Measurements from ENCODE around the gene CACNB2.

CACNB2 gene

GRCh38 chr10:18400906-18401245 is 260.7 kb downstream of the CACNB2 start:
- H3F3A ChIP-seq (ENCODE audit: control insufficient read depth, insufficient read depth): no peaks in the 10 kb centered on the region
- H3K79me2 ChIP-seq (ENCODE audit: control insufficient read depth, low read length): no peaks in the 10 kb centered on the region
- H3K4me2 ChIP-seq (ENCODE audit: low read length): no peak overlapping the region
- no peak overlapping the region for H3K4me3 ChIP-seq (ENCODE audit: low read length)
- H3K9me2 ChIP-seq (replicated peaks; ENCODE audit: control insufficient read depth, low read length): no peaks in the 10 kb centered on the region
- no peaks in the 10 kb centered on the region for H3K9me3 ChIP-seq (ENCODE audit: control insufficient read depth, insufficient read depth, low read length)
- no peaks in the 10 kb centered on the region for H3K36me3 ChIP-seq (ENCODE audit: control insufficient read depth, low read length)
- no peak overlapping the region for H3K27ac ChIP-seq (ENCODE audit: low read depth, low read length)
- no peak for TF ChIP-seq CTCF (IDR thresholded peaks at IDR 0.05; ENCODE audit: low read depth, low read length, poor library complexity, severe bottlenecking)
- no peak for TF ChIP-seq EZH2phosphoT487 (IDR thresholded peaks at IDR 0.05; ENCODE audit: borderline replicate concordance, low read length)
- H3K27me3 ChIP-seq (ENCODE audit: control insufficient read depth, low read length): peaks cover 7% of the 10 kb centered on the region; the same call in 1 of the 2 replicates
- H4K20me1 ChIP-seq (ENCODE audit: control insufficient read depth, insufficient read depth, low read depth, low read length): no peaks in the 10 kb centered on the region
- H3K4me1 ChIP-seq (ENCODE audit: control insufficient read depth, low read length): no peaks in the 10 kb centered on the region

DNA sequence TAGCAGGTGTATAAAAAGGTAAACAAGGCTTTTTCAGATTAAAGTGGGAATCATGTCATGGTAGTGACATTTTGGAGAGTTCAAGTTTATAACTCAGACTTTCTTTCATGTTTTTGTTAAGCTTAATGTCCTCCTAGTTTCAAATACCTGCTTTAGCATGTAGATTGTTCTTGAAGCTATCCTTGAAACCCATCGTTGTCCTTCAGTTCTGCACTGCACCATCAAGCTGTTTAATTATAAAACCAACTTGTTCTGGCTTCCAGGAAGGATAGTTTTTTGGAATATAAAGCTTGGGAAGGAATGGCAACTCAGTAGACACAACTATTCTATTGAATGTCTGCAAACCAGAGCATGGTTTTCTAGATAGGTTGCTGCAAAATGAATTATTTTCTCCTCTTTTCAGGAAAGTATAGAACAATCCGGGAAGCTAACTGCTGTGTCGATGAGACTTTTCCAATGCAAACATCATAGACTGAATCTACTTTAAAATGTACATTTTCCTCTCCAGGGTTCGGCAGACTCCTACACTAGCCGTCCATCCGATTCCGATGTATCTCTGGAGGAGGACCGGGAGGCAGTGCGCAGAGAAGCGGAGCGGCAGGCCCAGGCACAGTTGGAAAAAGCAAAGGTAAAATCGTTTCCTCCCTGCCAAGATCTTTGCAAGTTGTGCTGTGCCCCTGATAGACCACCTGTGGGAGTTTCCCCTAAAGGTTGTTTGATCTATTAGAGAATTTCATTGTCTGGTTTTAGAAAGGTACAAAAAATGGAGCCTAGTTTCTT is 261.4 kb downstream of the CACNB2 start:
- Histone ChIP-seq H3K4me3 (ENCODE audit: low read length) (no peak overlapping the region), H3K36me3 (ENCODE audit: control insufficient read depth, low read length) (no peaks in the 10 kb centered on the region), H3K27me3 (ENCODE audit: control insufficient read depth, low read length) (peaks cover 7% of the 10 kb centered on the region; the same call in 1 of the 2 replicates), H3K79me2 (ENCODE audit: control insufficient read depth, low read length) (no peaks in the 10 kb centered on the region), H3K4me2 (ENCODE audit: low read length) (no peak overlapping the region), H3F3A (ENCODE audit: control insufficient read depth, insufficient read depth) (no peaks in the 10 kb centered on the region), H3K4me1 (ENCODE audit: control insufficient read depth, low read length) (no peaks in the 10 kb centered on the region), H3K9me3 (ENCODE audit: control insufficient read depth, insufficient read depth, low read length) (no peaks in the 10 kb centered on the region), H3K9me2 (replicated peaks; ENCODE audit: control insufficient read depth, low read length) (no peaks in the 10 kb centered on the region), H3K27ac (ENCODE audit: low read depth, low read length) (no peak overlapping the region), H4K20me1 (ENCODE audit: control insufficient read depth, insufficient read depth, low read depth, low read length) (no peaks in the 10 kb centered on the region)
- TF ChIP-seq CTCF (IDR thresholded peaks at IDR 0.05; ENCODE audit: low read depth, low read length, poor library complexity, severe bottlenecking) (no peak), EZH2phosphoT487 (IDR thresholded peaks at IDR 0.05; ENCODE audit: borderline replicate concordance, low read length) (no peak)

DNA sequence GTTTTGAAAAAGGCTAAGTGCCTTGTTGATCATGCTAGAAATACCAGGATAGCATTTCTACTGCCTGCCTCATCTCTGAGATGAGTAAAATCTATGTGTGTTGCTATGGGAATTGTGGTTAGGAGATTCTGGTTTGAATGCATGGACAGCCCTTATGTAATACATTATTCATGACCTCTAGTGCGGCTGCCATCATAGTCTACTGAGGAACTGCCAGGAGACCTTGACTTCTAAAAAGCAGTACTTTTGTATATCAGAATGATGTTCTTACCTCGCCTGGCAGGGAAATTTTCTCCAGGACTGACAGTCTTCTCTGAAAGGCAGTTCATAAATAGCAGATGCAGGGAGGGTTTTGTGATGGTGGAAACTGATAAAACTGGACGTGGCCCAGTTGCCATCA is 262.6 kb downstream of the CACNB2 start:
- H3K4me3 ChIP-seq (ENCODE audit: low read length): no peak overlapping the region

More for the DNA sequence above, 262.6 kb downstream of the CACNB2 start:
- Histone ChIP-seq H3F3A (ENCODE audit: control insufficient read depth, insufficient read depth) (no peaks in the 10 kb centered on the region), H3K36me3 (ENCODE audit: control insufficient read depth, low read length) (no peaks in the 10 kb centered on the region), H3K9me2 (replicated peaks; ENCODE audit: control insufficient read depth, low read length) (no peaks in the 10 kb centered on the region), H4K20me1 (ENCODE audit: control insufficient read depth, insufficient read depth, low read depth, low read length) (no peaks in the 10 kb centered on the region), H3K4me1 (ENCODE audit: control insufficient read depth, low read length) (no peaks in the 10 kb centered on the region), H3K79me2 (ENCODE audit: control insufficient read depth, low read length) (no peaks in the 10 kb centered on the region), H3K27me3 (ENCODE audit: control insufficient read depth, low read length) (peaks cover 7% of the 10 kb centered on the region; the same call in 1 of the 2 replicates), H3K4me2 (ENCODE audit: low read length) (no peak overlapping the region), H3K27ac (ENCODE audit: low read depth, low read length) (no peak overlapping the region), H3K9me3 (ENCODE audit: control insufficient read depth, insufficient read depth, low read length) (no peaks in the 10 kb centered on the region)
- TF ChIP-seq CTCF (IDR thresholded peaks at IDR 0.05; ENCODE audit: low read depth, low read length, poor library complexity, severe bottlenecking): no peak
- TF ChIP-seq EZH2phosphoT487 (IDR thresholded peaks at IDR 0.05; ENCODE audit: borderline replicate concordance, low read length): no peak

Measured in DOHH2 (cell line).